PC-9 (cell line): ENCODE results near the gene LARGE1. TPM values are rescaled to one million over a fixed set of nuclear protein-coding genes. Genes with fewer than 3 reads are reported as not detected.

Experiments
- BruUV-seq: library from RNA; stranded (reverse); fragments of 400-500 nt; replicated peaks from 2 replicates; lab custom pipeline; 2021; lab: Mats Ljungman, UMichigan
- CTCF ChIA-PET: fragments of 300-600 bp; sonication (Branson Sonifier 250); formaldehyde crosslinking; loops from one replicate; lab custom pipeline; 2022; ENCODE audit warnings: antibody characterized with exemption; lab: Charles Lee
- POLR2A ChIA-PET: fragments of 300-600 bp; sonication (Branson Sonifier 250); formaldehyde crosslinking; loops from one replicate; lab custom pipeline; 2022; ENCODE audit warnings: antibody characterized with exemption; ENCODE audit not compliant: unreplicated experiment; lab: Charles Lee
- DNase-seq, 2 experiments: peaks; one replicate each; pipeline versions ENCODE4 v3.0.0 to v3.0.0-alpha.2; 2015 to 2022; ENCODE audit warnings: mixed read lengths in 1 of 2
- H2AFZ ChIP-seq: fragments of 200-600 bp; sonication (generic); 2 replicates; pipeline ENCODE4 v1.8.1; 2017; ENCODE audit warnings: antibody characterized with exemption
- H3F3A ChIP-seq: fragments of 200-600 bp; sonication (generic); 2 replicates; pipeline ENCODE4 v1.8.1; 2017; ENCODE audit warnings: antibody characterized with exemption, mild to moderate bottlenecking, low read depth; ENCODE audit not compliant: insufficient read depth
- H3K27ac ChIP-seq: fragments of 200-600 bp; sonication (generic); 2 replicates; pipeline ENCODE4 v1.6.1; 2016; ENCODE audit warnings: mixed run types
- H3K27me3 ChIP-seq: fragments of 200-600 bp; sonication (generic); 2 replicates; pipeline ENCODE4 v1.6.1; 2016; ENCODE audit warnings: low read depth, mixed run types; ENCODE audit not compliant: insufficient read depth
- H3K36me3 ChIP-seq: fragments of 200-600 bp; sonication (generic); 2 replicates; pipeline ENCODE4 v1.6.1; 2016; ENCODE audit warnings: low read depth, mixed run types
- H3K4me1 ChIP-seq: fragments of 200-600 bp; sonication (generic); replicated peaks from 2 replicates; pipeline ENCODE4 v1.6.1; 2016; ENCODE audit warnings: mixed run types; ENCODE audit not compliant: insufficient read depth
- H3K4me2 ChIP-seq: fragments of 200-600 bp; sonication (generic); 2 replicates; pipeline ENCODE4 v1.6.1; 2017; ENCODE audit warnings: mixed run types
- H3K4me3 ChIP-seq: fragments of 200-600 bp; sonication (generic); 2 replicates; pipeline ENCODE4 v1.6.1; 2016; ENCODE audit warnings: mixed run types
- H3K79me2 ChIP-seq: fragments of 200-600 bp; sonication (generic); 2 replicates; pipeline ENCODE4 v1.6.1; 2017; ENCODE audit warnings: low read depth, mixed run types
- H3K9me2 ChIP-seq: fragments of 200-600 bp; sonication (generic); 2 replicates; pipeline ENCODE4 v1.8.1; 2017; ENCODE audit warnings: mild to moderate bottlenecking; ENCODE audit not compliant: insufficient read depth
- H3K9me3 ChIP-seq: fragments of 200-600 bp; sonication (generic); 2 replicates; pipeline ENCODE4 v1.8.1; 2016; ENCODE audit warnings: low read depth; ENCODE audit not compliant: insufficient read depth
- H4K20me1 ChIP-seq: fragments of 200-600 bp; sonication (generic); 2 replicates; pipeline ENCODE4 v1.8.1; 2017; ENCODE audit not compliant: insufficient read depth
- CTCF ChIP-seq: fragments of 200-600 bp; sonication (generic); conservative IDR thresholded peaks from 2 replicates; pipeline ENCODE4 v1.6.1; 2017; ENCODE audit warnings: mixed run types, antibody characterized with exemption, mild to moderate bottlenecking, moderate library complexity
- EZH2 ChIP-seq: fragments of 200-600 bp; sonication (generic); IDR thresholded peaks from 2 replicates; pipeline ENCODE4 v1.8.0; 2017; ENCODE audit warnings: antibody characterized with exemption, low read depth
- intact Hi-C: fragments of 100-400 bp; cut with micrococcal nuclease; formaldehyde crosslinking; loops from one replicate; pipeline ENCODE4 v1.10.0; 2022; ENCODE audit not compliant: unreplicated experiment
- total RNA-seq: library from RNA; stranded (reverse); gene quantifications from 2 replicates; pipeline ENCODE4 v1.2.3, GENCODE V29; 2021

Gene LARGE1
- total RNA-seq, 1 experiment from 2014 or later = 12.5 TPM

DNA sequence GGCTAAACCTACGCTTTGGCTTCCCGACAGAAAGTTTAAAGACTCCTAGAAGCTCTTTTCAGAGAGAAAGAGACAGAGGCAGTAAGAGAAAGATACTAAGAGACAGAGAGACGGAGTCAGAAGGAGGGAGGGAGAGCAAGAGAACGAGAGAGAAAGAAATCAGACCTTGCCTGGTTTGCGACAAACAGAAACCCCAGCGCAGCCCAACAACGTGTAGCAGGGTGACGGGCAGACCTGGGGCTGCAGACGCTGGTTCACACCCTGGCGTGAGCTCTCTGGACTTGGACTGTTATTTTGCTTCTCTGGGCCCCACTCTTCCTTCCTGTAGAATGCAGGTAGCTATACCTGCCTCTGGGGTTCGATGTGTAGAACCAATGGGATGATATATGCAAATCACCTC, 617.7 kb downstream of the LARGE1 start:
- H3K27ac ChIP-seq = no peak overlapping the region
- CTCF ChIA-PET = no interaction called here
- H3K9me3 ChIP-seq = no peaks in the 10 kb centered on the region
- POLR2A ChIA-PET = no interaction called here
- no peaks in the 10 kb centered on the region for H3K9me2 ChIP-seq
- no peak for TF ChIP-seq CTCF
- no peak for TF ChIP-seq EZH2
- no peaks in the 10 kb centered on the region for H3F3A ChIP-seq
- no peak overlapping the region for H3K4me2 ChIP-seq
- H4K20me1 ChIP-seq = peaks cover 3% of the 10 kb centered on the region; the same call in 1 of the 2 replicates
- H3K4me1 ChIP-seq = no peaks in the 10 kb centered on the region
- H3K36me3 ChIP-seq = no peaks in the 10 kb centered on the region
- intact Hi-C loops = loop anchor here (1.0 to 10.0 kb wide), 4 partner anchors 172 to 1720 kb away; no protein-coding TSS in a partner anchor
- H3K4me3 ChIP-seq = no peak overlapping the region
- H3K27me3 ChIP-seq = peaks cover 13% of the 10 kb centered on the region; the same call in 1 of the 2 replicates
- no TSS peak for BruUV-seq
- no peaks in the 10 kb centered on the region for H3K79me2 ChIP-seq
- no peak for DNase-seq
- H2AFZ ChIP-seq = no peak overlapping the region

- CTCF ChIA-PET = no interaction called here
- TF ChIP-seq EZH2 (no peak), CTCF (peak; percentile 97)
- no peaks in the 10 kb centered on the region for H3K4me1 ChIP-seq
- H3K9me3 ChIP-seq = no peaks in the 10 kb centered on the region
- peaks cover 13% of the 10 kb centered on the region; the same call in 1 of the 2 replicates for H3K27me3 ChIP-seq
- H3K27ac ChIP-seq = no peak overlapping the region
- no peaks in the 10 kb centered on the region for H3K36me3 ChIP-seq
- H3K4me2 ChIP-seq = no peak overlapping the region
- peaks cover 3% of the 10 kb centered on the region; the same call in 1 of the 2 replicates for H4K20me1 ChIP-seq
- intact Hi-C loops = loop anchor here (1.0 to 10.0 kb wide), 4 partner anchors 173 to 1720 kb away; no protein-coding TSS in a partner anchor
- H3K79me2 ChIP-seq = no peaks in the 10 kb centered on the region
- POLR2A ChIA-PET = no interaction called here
- H3F3A ChIP-seq = no peaks in the 10 kb centered on the region
- no peak overlapping the region for H2AFZ ChIP-seq
- H3K4me3 ChIP-seq = no peak overlapping the region
- peak; percentile 43 to 71 for DNase-seq
- no peaks in the 10 kb centered on the region for H3K9me2 ChIP-seq
- BruUV-seq = no TSS peak
These were observed 618.2 kb downstream of the LARGE1 start for GRCh38 chr22:33302049-33302545.

- POLR2A ChIA-PET = no interaction called here
- Histone ChIP-seq H3K36me3 (no peaks in the 10 kb centered on the region), H3K4me2 (no peak overlapping the region), H3K4me1 (no peaks in the 10 kb centered on the region), H3K79me2 (no peaks in the 10 kb centered on the region), H3K27ac (no peak overlapping the region), H3K27me3 (peaks cover 13% of the 10 kb centered on the region; the same call in 1 of the 2 replicates), H4K20me1 (peaks cover 3% of the 10 kb centered on the region; the same call in 1 of the 2 replicates), H3K4me3 (no peak overlapping the region), H3K9me2 (no peaks in the 10 kb centered on the region), H3F3A (no peaks in the 10 kb centered on the region), H2AFZ (no peak overlapping the region), H3K9me3 (no peaks in the 10 kb centered on the region)
- DNase-seq = no peak
- CTCF ChIA-PET = no interaction called here
- no peak for TF ChIP-seq EZH2
- intact Hi-C loops = loop anchor here (5.0 to 10.0 kb wide), 3 partner anchors 175 to 1722 kb away; no protein-coding TSS in a partner anchor
- BruUV-seq = no TSS peak
These were observed 620.1 kb downstream of the LARGE1 start for GRCh38 chr22:33300165-33300564.
